ENCODE data around the gene KCNK4.

KCNK4 gene

GRCh38 chr11:64349404-64349803, 58.3 kb downstream of the KCNK4 start:
- H3K4me3 ChIP-seq (ENCODE audit: low read length) = no peak overlapping the region
- H3K27me3 ChIP-seq (ENCODE audit: control insufficient read depth, low read length) = no peaks in the 10 kb centered on the region
- H3F3A ChIP-seq (ENCODE audit: control insufficient read depth, insufficient read depth) = no peaks in the 10 kb centered on the region
- H3K4me2 ChIP-seq (ENCODE audit: low read length) = no peak overlapping the region
- TF ChIP-seq EZH2phosphoT487 (IDR thresholded peaks at IDR 0.05; ENCODE audit: borderline replicate concordance, low read length) (no peak), CTCF (IDR thresholded peaks at IDR 0.05; ENCODE audit: low read depth, low read length, poor library complexity, severe bottlenecking) (no peak)
- no peaks in the 10 kb centered on the region for H3K9me3 ChIP-seq (ENCODE audit: control insufficient read depth, insufficient read depth, low read length)
- peaks cover 5% of the 10 kb centered on the region; the same call in 1 of the 2 replicates for H3K36me3 ChIP-seq (ENCODE audit: control insufficient read depth, low read length)
- H3K9me2 ChIP-seq (replicated peaks; ENCODE audit: control insufficient read depth, low read length) = no peaks in the 10 kb centered on the region
- no peaks in the 10 kb centered on the region for H3K4me1 ChIP-seq (ENCODE audit: control insufficient read depth, low read length)
- no peaks in the 10 kb centered on the region for H4K20me1 ChIP-seq (ENCODE audit: control insufficient read depth, insufficient read depth, low read depth, low read length)
- no peaks in the 10 kb centered on the region for H3K79me2 ChIP-seq (ENCODE audit: control insufficient read depth, low read length)
- no peak overlapping the region for H3K27ac ChIP-seq (ENCODE audit: low read depth, low read length)
